ENCODE measurements around the gene ZNF282.

ZNF282 gene

DNA sequence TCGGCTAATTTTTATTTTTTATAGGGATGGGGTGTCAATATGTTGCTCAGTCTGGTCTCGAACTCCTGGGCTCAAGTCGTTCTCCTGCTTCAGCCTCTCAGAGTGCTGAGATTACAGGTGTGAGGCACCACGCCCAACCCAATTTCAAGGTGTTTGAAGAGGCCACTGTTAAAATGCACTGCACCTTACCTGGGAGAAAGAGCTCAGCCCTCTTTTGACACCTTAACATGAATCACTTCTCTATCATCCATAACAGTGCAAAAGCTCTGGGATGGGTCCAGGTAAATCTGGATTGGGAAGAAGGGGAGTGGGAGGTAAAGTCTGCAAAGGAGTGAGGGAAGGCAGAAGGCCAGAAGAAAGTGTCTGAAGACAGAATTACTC, 557 bp upstream of the ZNF282 start:
- no peak for FAIRE-seq

DNA sequence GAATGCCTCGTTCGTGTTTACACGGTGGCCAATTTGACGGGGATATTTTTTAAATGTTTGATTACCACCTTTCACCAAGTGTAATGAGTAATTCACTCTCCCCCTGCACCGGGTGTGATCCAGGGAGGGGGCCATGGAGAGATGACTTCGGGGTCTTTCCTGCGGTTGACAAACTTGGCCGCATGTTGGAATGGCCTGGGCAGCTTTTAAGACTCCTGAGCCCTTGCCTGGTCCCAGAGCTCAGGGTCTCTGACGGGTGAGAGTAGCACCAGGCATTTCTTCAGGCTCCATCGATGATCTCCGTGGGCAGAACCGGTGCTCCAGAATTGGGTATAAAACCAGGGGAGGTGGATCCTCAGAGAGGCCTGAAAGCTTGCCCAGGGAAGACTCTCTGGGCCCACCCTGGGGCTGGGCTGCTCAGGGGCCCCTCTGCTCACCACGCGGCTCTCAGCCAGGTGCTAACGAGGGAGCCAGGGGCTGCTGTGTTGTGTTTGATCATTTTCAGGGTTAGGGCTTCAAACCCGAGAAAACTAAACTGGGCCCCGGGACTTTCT, 882 bp downstream of the ZNF282 start:
- FAIRE-seq: no peak

DNA sequence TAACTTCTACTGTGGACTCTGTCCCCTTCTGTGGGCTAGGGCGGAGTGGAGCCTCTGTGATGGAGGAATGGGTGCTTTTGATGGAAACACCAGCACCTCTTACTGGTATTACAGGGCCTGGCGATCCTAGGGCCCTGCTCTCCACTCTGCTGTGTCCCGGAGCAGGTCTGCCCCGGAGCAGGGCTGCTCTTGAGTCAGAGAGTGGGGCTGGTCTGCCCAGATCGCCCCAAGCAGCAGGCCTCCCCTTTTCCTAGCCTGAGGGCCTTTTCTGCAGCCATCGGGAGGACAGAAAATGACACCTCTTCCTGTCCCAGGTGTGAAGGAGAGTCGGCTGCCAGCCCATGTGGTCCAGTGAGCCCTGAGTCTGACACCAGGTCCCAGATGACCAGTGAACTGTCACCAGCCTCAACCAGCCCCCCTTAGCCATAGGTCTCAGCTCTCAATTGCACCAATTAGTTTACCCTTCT, 1.4 kb downstream of the ZNF282 start:
- no peak for FAIRE-seq

DNA sequence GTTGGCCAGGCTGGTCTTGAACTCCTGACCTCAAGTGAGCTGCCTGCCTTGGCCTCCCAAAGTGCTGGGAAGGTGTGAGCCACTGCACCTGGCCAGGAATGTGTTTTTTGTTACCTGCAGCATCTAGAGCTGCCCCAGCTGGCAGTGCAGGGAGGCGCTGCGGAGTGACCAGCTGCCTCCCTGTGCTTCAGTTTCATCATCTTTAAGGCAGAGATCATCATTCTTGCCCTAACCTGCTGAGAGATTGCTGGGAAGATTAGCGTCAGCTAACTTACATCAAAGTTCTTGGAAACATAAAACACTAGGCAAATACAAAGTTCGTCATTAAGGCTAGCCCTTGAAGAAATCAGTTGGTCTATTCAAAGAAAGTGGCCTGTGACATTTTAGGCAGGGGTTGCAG, 2.3 kb downstream of the ZNF282 start:
- no peak for FAIRE-seq

DNA sequence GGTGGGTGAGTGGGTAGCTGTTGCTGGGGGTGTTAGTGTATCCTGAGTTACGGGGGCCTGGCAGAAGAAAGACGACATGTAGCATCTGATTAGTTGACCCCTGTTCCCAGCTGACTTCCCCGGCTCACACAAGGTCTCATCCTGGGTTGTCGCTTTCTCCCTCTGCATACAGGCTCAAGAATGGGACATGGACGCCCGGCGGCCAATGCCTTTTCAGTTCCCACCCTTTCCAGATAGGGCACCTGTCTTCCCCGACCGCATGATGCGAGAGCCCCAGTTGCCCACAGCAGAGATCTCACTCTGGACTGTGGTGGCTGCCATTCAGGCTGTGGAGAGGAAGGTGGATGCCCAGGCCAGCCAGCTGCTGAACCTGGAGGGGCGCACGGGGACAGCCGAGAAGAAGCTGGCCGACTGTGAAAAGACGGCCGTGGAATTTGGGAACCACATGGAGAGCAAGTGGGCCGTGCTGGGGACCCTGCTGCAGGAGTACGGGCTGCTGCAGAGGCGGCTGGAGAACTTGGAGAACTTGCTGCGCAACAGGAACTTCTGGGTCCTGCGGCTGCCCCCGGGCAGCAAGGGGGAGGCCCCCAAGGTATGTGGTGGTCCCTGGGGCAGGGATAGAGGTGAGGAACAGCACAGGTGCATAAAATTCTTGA, 2.9 kb downstream of the ZNF282 start:
- FAIRE-seq: no peak

DNA sequence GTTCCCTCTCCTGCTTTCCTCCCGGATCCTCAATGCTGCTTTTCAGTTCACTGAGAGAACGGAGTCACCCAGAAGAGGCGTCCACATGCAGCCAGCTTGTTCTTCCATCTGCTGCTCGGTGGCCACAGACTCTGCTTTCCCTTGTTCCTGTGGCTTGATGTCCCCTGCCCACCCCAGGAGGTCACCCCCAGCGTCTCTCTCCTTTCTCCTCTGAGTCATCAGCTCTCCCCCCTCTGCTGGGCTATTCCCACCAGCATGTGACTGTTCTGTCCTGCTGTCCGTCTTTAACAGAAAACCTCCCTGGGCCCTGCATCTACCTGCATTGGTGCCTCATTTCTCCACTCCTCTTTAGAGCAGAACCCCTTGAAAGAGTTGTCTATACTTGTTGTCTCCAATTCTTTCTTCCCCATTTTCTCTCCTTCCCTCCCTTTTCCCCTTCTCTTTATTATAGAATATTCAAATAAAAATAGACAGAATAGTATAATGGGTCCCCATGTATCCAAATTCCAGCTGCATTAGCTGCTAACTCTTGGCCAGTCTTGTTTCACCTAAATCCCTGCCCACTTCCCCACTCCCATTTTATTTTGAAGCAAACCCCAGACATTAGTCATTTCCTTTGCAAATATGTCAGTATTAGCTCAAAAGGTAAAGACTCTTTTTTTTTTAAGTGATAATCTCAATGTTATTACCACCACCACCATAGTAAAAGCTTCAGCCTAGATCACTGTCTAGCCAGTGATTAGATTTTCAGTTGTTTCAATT, 4.1 kb downstream of the ZNF282 start:
- FAIRE-seq: no peak

DNA sequence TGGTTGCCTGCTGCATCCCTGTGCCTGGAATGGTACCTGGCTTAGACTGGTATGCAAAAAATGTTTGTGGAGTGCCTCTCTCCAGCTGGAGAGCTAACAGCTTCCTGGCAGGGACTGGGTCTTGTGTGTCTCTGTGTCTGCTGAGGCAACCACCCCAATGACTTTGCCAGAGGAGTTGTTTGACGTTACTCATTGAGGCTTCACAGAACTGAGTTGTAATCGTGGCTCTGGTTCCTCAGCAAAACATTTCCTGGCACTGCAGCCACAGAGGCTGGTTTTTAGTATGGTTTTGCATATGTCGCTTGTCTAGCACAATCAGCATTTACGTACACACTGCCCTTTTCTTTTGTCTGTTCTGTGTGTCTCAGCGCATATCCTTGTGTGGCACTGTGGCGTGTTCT, 7.5 kb downstream of the ZNF282 start:
- FAIRE-seq: no peak

DNA sequence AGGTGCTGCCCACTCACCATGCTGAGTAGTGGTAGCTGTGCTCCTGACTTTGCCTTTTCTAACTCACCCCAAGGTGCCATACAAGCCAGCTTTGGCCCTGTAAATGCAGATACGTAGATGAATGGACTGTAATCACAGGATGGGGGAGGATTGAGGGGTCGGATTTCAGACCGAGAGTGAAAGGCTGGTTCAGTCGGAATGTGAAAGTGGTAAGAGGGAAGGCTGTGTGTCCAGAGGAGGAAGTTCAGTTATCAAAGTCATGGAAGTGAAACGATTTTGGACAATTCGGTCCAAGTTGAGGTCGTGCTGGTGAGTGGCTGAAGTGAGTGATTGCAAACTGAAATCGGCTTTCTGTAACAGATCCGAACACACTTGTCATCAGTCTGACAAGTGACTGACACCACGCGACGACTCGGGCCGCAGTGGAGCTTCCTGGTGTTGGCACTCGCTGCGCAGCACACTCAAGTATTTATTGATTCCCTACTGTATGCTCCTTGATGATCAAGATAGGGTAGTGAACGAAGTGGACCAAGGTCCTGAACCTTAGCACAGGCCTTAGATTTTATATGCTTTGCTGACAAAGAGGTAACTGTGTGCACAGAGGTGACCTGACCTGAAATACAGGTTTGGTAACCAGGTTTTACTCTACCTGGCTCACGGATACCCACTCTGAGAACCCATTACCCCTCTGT, 10.5 kb downstream of the ZNF282 start:
- FAIRE-seq: no peak

DNA sequence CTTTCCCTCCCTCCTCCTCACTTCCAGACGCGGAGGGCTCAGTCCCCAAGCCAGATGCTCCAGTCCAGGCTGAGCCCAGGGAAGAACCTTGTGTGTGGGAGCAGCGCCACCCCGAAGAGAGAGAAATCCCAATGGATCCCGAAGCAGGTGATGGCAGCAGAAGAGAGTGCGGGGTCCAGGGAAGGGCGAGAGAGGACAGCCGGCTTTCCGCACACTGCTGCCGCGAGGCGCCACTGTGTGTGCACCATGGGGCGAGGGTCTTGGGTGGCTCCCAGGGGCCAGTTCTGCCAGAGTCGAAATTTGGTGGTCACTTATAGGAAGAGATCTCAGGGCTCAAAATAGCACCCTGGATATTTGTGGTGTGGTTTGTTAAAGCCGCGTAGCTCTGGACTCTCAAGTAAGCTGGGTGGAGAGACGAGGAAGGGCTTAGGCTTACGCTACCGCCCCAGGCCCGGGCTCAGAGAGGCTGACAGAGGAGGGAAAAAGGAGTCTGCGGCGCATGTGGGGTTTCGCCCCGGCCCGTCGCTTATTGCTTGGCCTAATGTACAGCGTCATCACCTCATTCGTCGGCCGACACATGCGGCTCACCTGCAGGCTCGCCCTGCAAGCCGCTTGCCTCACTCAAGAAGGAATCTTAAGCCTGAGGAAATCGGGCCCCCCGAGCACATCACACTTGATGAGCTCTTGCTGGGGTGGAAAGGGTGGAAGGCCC, 12.1 kb downstream of the ZNF282 start:
- no peak for FAIRE-seq

DNA sequence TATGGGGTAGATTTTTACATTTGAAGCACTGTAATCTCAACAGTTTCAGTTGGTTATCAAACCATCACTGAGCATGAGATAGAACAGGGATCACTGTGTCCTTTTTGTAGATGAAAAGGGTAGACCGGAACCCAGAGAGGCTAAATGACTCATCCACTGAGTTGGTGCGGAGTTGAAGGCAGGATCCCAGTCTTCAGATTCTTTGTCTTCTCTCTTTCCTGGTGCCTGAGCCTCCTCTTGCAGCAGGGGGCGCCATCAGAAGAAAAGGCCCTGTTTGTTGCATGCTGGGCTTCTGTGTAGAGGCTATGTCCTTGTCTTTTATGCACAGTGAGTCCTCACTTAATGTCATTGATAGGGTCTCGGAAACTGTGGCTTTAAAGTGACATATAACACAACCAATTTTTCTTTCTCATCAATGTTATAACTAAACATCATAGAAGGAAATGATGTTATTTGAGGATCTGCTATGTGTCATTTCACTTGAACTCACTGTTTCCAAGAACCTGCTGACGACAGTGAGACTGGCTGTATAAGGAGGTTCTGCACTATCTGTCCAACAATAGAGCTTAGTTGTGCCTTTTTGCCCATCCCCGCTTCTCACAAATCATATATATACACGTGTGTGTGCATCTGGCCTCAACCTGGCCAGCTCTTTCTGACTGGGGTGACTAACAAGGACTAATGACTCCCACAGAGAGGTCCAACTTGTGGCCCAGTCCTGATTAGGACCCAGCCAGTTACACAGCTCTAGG, 14.3 kb downstream of the ZNF282 start:
- FAIRE-seq: peak; percentile 17

DNA sequence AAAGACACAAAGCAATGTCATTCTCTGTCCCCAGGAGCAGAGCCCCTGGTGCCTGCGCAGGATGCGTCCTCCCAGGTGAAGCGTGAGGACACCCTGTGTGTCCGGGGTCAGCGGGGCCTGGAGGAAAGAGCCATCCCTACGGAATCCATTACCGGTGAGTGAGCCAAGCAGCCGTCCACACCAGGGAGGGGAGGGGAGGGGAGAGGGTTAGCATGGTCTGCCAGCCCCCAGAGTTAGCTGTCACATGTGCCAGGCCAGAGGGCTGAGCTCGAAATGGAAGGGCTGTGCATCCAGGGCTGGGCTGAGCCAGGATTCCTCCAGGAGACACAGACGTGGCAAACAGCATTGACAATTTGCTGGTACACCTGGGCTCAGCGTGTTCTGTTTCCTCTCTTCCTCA, 15.2 kb downstream of the ZNF282 start:
- no peak for FAIRE-seq

DNA sequence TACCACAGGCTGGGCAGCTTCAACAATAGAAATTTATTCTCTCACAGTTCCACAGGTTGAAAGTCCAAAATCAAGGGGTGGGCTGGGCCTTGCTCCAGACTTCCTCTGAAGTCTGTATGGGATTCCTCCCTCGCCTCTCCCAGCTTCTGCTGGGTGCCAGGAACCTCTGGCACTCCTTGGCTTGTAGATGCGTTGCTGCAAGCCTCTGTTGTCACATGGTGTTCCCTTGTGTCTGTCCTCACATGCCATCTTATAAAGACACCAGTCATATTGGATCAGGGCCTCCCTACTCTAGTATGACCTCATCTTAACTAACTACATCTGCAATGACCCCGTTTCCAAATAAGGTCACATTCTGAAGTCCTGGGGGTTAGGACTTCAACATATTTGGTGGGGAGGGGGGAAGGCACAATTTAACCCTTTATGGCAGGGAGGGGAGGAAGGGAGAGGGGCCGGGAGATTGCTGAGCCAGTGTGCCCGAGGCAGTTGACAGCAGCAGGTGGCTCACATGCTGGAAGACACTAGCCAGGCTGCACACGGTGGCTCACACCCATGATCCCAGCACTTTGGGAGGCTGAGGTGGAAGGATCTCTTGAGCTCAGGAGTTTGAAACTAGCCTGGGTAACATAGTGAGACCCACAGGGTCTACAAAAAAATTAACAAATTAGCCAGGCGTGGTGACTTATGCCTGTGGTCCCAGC, 18.8 kb downstream of the ZNF282 start:
- FAIRE-seq: no peak

DNA sequence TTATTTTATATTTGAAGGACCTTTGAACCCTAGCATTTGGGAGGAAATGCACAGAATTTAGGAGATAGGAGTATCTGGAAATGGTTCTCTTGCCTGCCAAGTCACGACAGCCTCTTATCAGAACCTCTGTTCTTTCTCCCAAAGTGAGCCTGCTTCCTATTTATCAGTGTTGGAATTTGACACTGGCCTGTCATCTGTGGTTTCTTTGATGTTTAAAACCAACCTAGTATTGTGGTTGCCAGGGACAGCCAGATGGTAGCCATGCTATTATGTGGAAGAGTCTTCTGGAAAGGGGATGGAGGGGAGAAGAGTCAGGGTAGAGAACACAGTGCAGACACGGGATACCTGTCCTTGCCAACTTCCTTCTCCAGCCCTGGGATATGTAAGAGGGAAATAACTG, 21.1 kb downstream of the ZNF282 start:
- FAIRE-seq: no peak

DNA sequence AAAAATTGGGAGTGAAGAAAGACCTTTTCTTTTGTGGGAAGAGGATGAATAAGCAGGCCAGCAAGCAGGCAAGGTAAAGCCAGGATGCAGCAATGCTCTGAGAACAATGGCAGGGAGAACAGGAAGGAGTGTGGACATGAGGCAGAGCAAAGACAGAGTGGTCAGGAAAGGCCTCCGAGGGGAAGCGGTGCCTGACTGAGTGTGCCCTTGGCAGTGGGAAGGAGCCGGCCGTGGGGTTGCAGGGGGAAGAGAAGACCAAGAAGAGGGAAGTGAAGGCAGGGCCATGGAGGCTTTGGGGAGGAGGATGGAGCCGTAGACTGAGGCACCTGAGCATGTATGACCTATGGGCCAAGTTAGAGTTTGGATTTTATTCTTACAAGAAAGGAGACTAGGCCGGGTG, 22.2 kb downstream of the ZNF282 start:
- no peak for FAIRE-seq

DNA sequence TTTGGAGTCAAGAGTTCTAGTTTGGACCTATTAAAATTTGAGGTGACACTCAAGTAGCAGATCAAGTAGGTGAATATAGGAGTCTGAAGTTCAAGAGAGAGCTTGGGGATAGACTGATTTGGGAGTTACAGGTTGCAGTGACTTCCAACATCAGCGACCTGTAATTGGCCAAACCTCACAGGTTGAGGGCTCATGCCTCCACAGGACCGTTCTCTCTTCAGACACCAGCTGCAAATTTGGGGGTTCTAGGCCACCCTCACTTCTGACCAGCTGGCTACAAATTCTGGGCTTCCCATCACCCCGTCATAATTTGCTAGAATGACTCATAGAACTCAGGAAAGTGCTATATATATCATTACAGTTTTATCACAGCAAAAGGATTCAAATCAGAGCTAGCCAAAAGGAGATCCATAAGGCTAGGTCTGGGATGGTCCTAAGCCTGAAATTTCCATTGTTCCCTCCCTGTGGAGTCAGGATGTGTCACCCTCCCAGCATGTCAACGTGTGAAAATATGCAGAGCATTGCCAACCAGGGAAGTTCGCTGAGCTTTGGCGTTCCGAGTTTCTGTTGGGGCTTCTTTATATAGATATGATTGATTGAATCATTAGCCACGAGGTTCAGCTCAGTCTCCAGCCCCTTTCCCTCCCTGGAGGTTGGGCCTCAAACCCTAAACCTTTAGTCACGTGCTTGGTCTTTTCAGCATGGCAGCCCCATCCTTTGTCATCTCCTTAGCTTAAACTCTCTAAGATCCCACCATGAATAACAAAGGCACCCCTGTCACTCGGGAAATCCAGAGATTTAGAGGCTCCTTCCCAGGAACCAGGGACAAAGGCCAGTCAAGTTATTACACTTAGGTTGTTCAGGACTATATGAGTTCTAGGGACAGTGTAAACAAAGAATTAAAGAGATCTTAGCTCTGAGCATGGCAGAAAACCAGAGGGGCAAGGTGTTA, 23.4 kb downstream of the ZNF282 start:
- no peak for FAIRE-seq

DNA sequence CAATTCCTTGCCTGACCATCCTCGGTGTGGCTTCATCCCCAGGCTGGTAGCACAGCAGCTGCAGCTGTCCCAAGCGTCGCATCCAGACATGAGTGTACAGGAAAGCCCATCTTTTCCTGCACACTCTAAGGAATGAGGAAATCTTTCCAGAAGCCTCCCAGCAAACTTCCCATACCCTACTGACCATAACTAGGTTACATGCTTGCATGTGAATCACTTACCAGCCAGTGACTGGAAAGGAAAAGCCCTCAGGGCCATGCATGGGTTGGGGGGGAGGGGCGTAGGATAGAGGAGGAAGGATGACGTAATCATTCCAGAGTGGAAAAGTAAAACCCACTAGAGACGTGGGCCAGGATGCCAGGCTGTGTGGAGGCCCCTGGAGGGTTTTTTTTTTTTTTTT, 25.2 kb downstream of the ZNF282 start:
- no peak for FAIRE-seq

DNA sequence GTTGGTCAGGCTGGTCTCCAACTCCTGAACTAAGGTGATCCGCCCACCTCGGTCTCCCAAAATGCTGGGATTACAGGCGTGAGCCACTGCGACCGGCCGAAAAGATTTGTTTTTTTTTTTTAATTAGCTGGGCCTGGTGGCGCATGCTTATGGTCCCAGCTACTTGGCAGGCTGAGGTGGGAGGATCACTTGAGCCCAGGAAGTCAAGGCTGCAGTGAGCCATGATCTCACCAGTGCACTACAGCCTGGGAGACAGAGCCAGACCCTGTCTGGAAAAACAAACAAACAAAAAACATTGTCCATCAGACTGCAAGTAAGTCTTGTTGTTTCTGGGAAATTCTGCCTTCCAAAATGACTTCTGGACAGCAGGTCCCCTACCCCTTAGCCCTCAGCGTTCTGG, 27.8 kb downstream of the ZNF282 start:
- no peak for FAIRE-seq

DNA sequence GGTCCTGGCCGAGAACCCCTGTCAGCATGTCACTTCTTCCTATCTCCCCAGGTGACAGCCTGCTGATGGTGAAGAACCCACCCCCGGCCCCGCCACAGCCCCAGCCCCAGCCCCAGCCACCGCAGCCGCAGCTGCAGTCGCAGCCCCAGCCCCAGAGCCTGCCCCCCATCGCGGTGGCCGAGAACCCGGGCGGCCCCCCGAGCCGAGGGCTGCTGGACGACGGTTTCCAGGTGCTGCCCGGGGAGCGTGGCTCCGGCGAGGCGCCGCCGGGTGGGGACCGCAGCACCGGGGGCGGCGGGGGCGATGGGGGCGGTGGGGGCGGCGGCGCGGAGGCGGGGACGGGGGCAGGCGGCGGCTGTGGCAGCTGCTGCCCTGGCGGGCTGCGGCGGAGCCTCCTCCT, 28.4 kb downstream of the ZNF282 start:
- FAIRE-seq: no peak

DNA sequence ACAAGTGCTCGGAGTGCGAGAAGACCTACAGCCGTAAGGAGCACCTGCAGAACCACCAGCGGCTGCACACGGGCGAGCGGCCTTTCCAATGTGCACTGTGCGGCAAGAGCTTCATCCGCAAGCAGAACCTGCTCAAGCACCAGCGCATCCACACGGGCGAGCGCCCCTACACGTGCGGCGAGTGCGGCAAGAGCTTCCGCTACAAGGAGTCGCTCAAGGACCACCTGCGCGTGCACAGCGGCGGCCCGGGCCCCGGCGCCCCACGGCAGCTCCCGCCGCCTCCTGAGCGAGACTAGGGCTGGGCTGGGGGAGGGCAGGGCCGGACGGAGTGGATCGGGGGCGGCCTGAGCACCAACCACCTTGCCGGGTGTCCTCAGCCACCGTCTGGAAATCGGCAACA, 29.0 kb downstream of the ZNF282 start:
- no peak for FAIRE-seq

DNA sequence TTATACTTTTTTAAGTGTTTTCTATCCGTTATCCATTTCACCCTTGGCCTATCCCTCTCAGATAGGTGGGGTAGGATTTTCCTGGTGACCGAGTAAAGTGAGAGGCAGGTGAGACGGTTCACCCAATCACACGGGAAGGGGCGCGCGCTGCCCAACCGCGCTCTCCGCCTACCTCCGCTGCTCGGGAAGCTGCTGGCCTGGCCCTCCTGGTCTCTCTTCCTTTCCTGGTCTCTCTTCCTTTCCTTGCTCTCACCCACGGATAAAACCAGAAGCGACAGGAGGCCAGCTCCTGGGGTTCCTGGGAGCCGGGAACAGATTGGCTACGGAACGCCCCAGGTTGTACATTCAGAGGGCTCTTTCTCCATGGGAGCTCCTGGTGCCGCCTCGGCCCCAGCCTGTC, 29.8 kb downstream of the ZNF282 start:
- FAIRE-seq: no peak

DNA sequence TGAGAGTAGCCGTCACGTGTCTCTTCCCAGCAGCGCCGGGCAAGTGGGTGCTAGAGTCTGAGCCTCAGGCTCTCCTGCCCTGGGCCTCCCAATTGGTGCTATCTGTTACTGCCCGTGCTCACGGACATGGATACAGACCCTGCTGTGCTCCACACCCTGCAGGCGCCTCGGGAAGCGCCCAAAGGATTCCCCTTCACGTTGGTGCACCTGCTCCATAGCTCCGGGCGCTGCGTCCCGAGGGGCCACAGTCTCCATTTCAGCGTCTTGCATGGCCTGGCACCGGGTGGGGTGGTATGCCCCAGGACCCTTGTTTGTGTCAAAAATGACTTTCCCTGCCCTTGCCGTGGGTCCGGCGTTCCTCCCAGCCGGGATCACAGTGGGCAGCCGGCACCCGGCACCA, 30.3 kb downstream of the ZNF282 start:
- FAIRE-seq: no peak

All from G401.6 (cell line).